ENCODE measurements around the gene MDH1.

- no peak for TF ChIP-seq EP300 (IDR thresholded peaks at IDR 0.05)
- TF ChIP-seq, protein P1, sequence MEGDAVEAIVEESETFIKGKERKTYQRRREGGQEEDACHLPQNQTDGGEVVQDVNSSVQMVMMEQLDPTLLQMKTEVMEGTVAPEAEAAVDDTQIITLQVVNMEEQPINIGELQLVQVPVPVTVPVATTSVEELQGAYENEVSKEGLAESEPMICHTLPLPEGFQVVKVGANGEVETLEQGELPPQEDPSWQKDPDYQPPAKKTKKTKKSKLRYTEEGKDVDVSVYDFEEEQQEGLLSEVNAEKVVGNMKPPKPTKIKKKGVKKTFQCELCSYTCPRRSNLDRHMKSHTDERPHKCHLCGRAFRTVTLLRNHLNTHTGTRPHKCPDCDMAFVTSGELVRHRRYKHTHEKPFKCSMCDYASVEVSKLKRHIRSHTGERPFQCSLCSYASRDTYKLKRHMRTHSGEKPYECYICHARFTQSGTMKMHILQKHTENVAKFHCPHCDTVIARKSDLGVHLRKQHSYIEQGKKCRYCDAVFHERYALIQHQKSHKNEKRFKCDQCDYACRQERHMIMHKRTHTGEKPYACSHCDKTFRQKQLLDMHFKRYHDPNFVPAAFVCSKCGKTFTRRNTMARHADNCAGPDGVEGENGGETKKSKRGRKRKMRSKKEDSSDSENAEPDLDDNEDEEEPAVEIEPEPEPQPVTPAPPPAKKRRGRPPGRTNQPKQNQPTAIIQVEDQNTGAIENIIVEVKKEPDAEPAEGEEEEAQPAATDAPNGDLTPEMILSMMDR (IDR thresholded peaks at IDR 0.05), result no peak
These were observed 61.1 kb downstream of the MDH1 start for GRCh38 chr2:63649829-63650228.
